ENCODE results near the gene MFAP4.

Gene MFAP4

GRCh38 chr17:19381361-19381740 lies 5.6 kb downstream of the MFAP4 start:
- Histone ChIP-seq H2AFZ (ENCODE audit: low read depth, low read length) (no peak overlapping the region), H3K27ac (ENCODE audit: low read length, poor library complexity, severe bottlenecking) (no peak overlapping the region), H3K4me3 (ENCODE audit: insufficient read depth in 1 of 2, low read depth in 1 of 2, low read length in 2 of 2) (no peak overlapping the region), H4K91ac (ENCODE audit: low read length) (no peak overlapping the region), H3K18ac (ENCODE audit: low read depth in 1 of 2, low read length in 2 of 2) (no peak overlapping the region), H3K4ac (ENCODE audit: low read depth in 1 of 2, low read length in 2 of 2) (no peak overlapping the region), H2BK12ac (ENCODE audit: low read length in 2 of 2) (no peak overlapping the region), H4K8ac (ENCODE audit: low read length) (no peak overlapping the region), H2BK15ac (ENCODE audit: low read depth, poor library complexity, severe bottlenecking) (no peak overlapping the region), H3K9ac (ENCODE audit: low read length) (no peak overlapping the region), H3K4me2 (ENCODE audit: low read length, poor library complexity, severe bottlenecking) (no peak overlapping the region), H3K4me1 (ENCODE audit: control insufficient read depth, insufficient read depth, low read depth, low read length) (peaks cover 29% of the 10 kb centered on the region), H3K9me3 (ENCODE audit: control insufficient read depth, low read length) (no peaks in the 10 kb centered on the region), H2AK5ac (ENCODE audit: low read length, severe bottlenecking) (no peak overlapping the region), H3K36me3 (ENCODE audit: control insufficient read depth in 1 of 2, insufficient read depth in 2 of 2, low read depth in 1 of 2, low read length in 2 of 2) (peaks cover 63 to 71% of the 10 kb centered on the region in 2 experiments), H2BK120ac (ENCODE audit: low read depth, low read length) (no peak overlapping the region), H3K14ac (ENCODE audit: low read length in 2 of 2) (no peak overlapping the region), H2BK5ac (ENCODE audit: low read depth, low read length, poor library complexity, severe bottlenecking) (no peak overlapping the region), H3K79me1 (replicated peaks; ENCODE audit: low read length, poor library complexity, severe bottlenecking) (peaks cover 36% of the 10 kb centered on the region), H3K23ac (ENCODE audit: low read length in 2 of 2) (no peak overlapping the region), H3K27me3 (ENCODE audit: control insufficient read depth in 1 of 2, insufficient read depth in 1 of 2, low read length in 2 of 2) (no peaks in the 10 kb centered on the region)
- 96% methylated on average over 6 of the region's 7 CpGs for WGBS
- DNase-seq, result no peak

GRCh38 chr17:19380481-19381301 lies 6.3 kb downstream of the MFAP4 start:
- no peaks in the 10 kb centered on the region for H3K27me3 ChIP-seq (ENCODE audit: control insufficient read depth in 1 of 2, insufficient read depth in 1 of 2, low read length in 2 of 2)
- no peaks in the 10 kb centered on the region for H3K9me3 ChIP-seq (ENCODE audit: control insufficient read depth, low read length)
- H2BK5ac ChIP-seq (ENCODE audit: low read depth, low read length, poor library complexity, severe bottlenecking), result no peak overlapping the region
- H2BK12ac ChIP-seq (ENCODE audit: low read length in 2 of 2), result no peak overlapping the region
- H2AFZ ChIP-seq (ENCODE audit: low read depth, low read length), result no peak overlapping the region
- no peak overlapping the region for H3K9ac ChIP-seq (ENCODE audit: low read length)
- no peak overlapping the region for H3K23ac ChIP-seq (ENCODE audit: low read length in 2 of 2)
- DNase-seq, result no peak
- no peak overlapping the region for H3K4me3 ChIP-seq (ENCODE audit: insufficient read depth in 1 of 2, low read depth in 1 of 2, low read length in 2 of 2)
- peak overlapping the region; percentile 5 for H4K8ac ChIP-seq (ENCODE audit: low read length)
- WGBS, result 97% methylated on average over 28 of the region's 29 CpGs
- no peak overlapping the region for H3K27ac ChIP-seq (ENCODE audit: low read length, poor library complexity, severe bottlenecking)
- no peak overlapping the region for H3K18ac ChIP-seq (ENCODE audit: low read depth in 1 of 2, low read length in 2 of 2)
- H2AK5ac ChIP-seq (ENCODE audit: low read length, severe bottlenecking), result no peak overlapping the region
- peaks cover 26% of the 10 kb centered on the region for H3K4me1 ChIP-seq (ENCODE audit: control insufficient read depth, insufficient read depth, low read depth, low read length)
- H4K91ac ChIP-seq (ENCODE audit: low read length), result peak overlapping the region; percentile 31
- peaks cover 59 to 65% of the 10 kb centered on the region in 2 experiments for H3K36me3 ChIP-seq (ENCODE audit: control insufficient read depth in 1 of 2, insufficient read depth in 2 of 2, low read depth in 1 of 2, low read length in 2 of 2)
- H3K4ac ChIP-seq (ENCODE audit: low read depth in 1 of 2, low read length in 2 of 2), result no peak overlapping the region
- H3K14ac ChIP-seq (ENCODE audit: low read length in 2 of 2), result no peak overlapping the region
- H3K4me2 ChIP-seq (ENCODE audit: low read length, poor library complexity, severe bottlenecking), result no peak overlapping the region
- no peak overlapping the region for H2BK15ac ChIP-seq (ENCODE audit: low read depth, poor library complexity, severe bottlenecking)
- no peak overlapping the region for H2BK120ac ChIP-seq (ENCODE audit: low read depth, low read length)
- H3K79me1 ChIP-seq (replicated peaks; ENCODE audit: low read length, poor library complexity, severe bottlenecking), result peaks cover 39% of the 10 kb centered on the region

- H2BK5ac ChIP-seq (ENCODE audit: low read depth, low read length, poor library complexity, severe bottlenecking), result no peak overlapping the region
- no peak overlapping the region for H3K27ac ChIP-seq (ENCODE audit: low read length, poor library complexity, severe bottlenecking)
- peak overlapping the region; percentile 85 for H3K4me2 ChIP-seq (ENCODE audit: low read length, poor library complexity, severe bottlenecking)
- H3K79me1 ChIP-seq (replicated peaks; ENCODE audit: low read length, poor library complexity, severe bottlenecking), result peaks cover 38% of the 10 kb centered on the region
- peaks cover 51 to 53% of the 10 kb centered on the region in 2 experiments for H3K36me3 ChIP-seq (ENCODE audit: control insufficient read depth in 1 of 2, insufficient read depth in 2 of 2, low read depth in 1 of 2, low read length in 2 of 2)
- no peak overlapping the region for H2AK5ac ChIP-seq (ENCODE audit: low read length, severe bottlenecking)
- H3K4ac ChIP-seq (ENCODE audit: low read depth in 1 of 2, low read length in 2 of 2), result peak overlapping the region in 1 of 2 experiments; percentile 94
- peaks cover 18% of the 10 kb centered on the region for H3K4me1 ChIP-seq (ENCODE audit: control insufficient read depth, insufficient read depth, low read depth, low read length)
- WGBS, result 93% methylated on average over 12 of the region's 13 CpGs
- no peak overlapping the region for H2BK120ac ChIP-seq (ENCODE audit: low read depth, low read length)
- H2BK15ac ChIP-seq (ENCODE audit: low read depth, poor library complexity, severe bottlenecking), result no peak overlapping the region
- no peak overlapping the region for H2AFZ ChIP-seq (ENCODE audit: low read depth, low read length)
- H3K9ac ChIP-seq (ENCODE audit: low read length), result peak overlapping the region; percentile 92
- H3K14ac ChIP-seq (ENCODE audit: low read length in 2 of 2), result no peak overlapping the region
- peak overlapping the region in 1 of 2 experiments; percentile 19 for H3K18ac ChIP-seq (ENCODE audit: low read depth in 1 of 2, low read length in 2 of 2)
- DNase-seq, result no peak
- peak overlapping the region; percentile 86 for H4K91ac ChIP-seq (ENCODE audit: low read length)
- no peaks in the 10 kb centered on the region for H3K27me3 ChIP-seq (ENCODE audit: control insufficient read depth in 1 of 2, insufficient read depth in 1 of 2, low read length in 2 of 2)
- H3K4me3 ChIP-seq (ENCODE audit: insufficient read depth in 1 of 2, low read depth in 1 of 2, low read length in 2 of 2), result peak overlapping the region; percentile 82 to 96
- H2BK12ac ChIP-seq (ENCODE audit: low read length in 2 of 2), result no peak overlapping the region
- H3K23ac ChIP-seq (ENCODE audit: low read length in 2 of 2), result no peak overlapping the region
- H4K8ac ChIP-seq (ENCODE audit: low read length), result no peak overlapping the region
- H3K9me3 ChIP-seq (ENCODE audit: control insufficient read depth, low read length), result no peaks in the 10 kb centered on the region
Observed at GRCh38 chr17:19379361-19380065, 7.5 kb downstream of the MFAP4 start.

All from mesenchymal stem cell (in vitro differentiated cells and primary cell).